ENCODE measurements around the gene ENTPD8. TPM values are rescaled to one million over a fixed set of nuclear protein-coding genes. Genes with fewer than 3 reads are reported as not detected.

ENTPD8 gene
- total RNA-seq, 1 donor from 2014 or later = 0.21 TPM

DNA sequence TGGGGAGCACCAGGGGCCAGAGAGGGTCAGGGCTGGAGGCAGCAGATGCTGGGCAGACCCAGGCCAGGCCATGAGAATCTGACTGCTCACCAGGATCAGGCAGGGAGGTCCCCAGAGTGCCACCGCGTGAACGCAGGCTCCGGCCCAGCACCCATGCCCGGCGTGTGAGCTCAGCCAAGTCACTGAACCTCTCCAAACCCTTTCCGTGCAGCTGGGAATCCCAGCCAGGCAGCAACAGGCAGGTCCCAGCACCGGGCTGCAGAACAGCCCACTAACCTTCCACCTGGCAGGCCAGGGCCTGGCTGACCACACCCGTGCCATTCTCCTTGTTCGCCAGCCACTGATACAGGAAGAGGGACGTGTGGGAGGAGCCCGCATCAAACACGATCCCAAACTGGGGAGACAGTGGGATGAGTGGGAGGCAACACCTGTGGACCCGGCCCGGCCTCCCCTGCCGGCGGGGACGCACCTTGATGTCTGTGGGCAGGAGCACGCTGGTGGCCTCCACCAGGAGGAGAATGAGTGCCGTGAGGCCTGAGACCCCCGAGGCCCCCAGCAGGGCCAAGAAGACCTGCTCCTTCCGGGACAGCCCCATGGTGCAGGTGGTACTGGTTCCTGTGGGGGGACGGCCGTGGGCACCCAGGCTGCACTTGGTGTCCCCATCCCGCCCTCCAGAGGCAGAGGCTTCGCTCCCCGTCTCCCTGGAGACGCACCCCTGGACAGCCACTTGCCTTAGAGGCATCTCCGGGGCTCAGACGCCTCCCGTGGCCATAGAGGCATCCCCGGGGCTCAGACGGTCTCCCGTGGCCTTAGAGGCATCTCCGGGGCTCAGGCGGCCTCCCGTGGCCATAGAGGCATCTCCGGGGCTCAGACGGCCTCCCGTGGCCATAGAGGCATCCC is 3.2 kb downstream of the ENTPD8 start:
- peaks cover 3% of the 10 kb centered on the region for H3K36me3 Mint-ChIP-seq (ENCODE audit: low read depth, unreplicated experiment)

GRCh38 chr9:137436761-137437600 is 4.2 kb downstream of the ENTPD8 start:
- no peak for DNase-seq (ENCODE audit: low spot score)

More for the DNA sequence above, 3.2 kb downstream of the ENTPD8 start:
- H3K9me3 Mint-ChIP-seq (ENCODE audit: unreplicated experiment) = no peaks in the 10 kb centered on the region
- H3K4me3 Mint-ChIP-seq (ENCODE audit: unreplicated experiment) = no peak overlapping the region
- H3K27me3 Mint-ChIP-seq (ENCODE audit: unreplicated experiment) = peaks cover 3% of the 10 kb centered on the region
- no peak for DNase-seq (ENCODE audit: low spot score)
- no peak overlapping the region for H3K27ac Mint-ChIP-seq (ENCODE audit: unreplicated experiment)
- H3K4me1 Mint-ChIP-seq (ENCODE audit: unreplicated experiment) = peaks cover 2% of the 10 kb centered on the region
- TF ChIP-seq, protein P1, sequence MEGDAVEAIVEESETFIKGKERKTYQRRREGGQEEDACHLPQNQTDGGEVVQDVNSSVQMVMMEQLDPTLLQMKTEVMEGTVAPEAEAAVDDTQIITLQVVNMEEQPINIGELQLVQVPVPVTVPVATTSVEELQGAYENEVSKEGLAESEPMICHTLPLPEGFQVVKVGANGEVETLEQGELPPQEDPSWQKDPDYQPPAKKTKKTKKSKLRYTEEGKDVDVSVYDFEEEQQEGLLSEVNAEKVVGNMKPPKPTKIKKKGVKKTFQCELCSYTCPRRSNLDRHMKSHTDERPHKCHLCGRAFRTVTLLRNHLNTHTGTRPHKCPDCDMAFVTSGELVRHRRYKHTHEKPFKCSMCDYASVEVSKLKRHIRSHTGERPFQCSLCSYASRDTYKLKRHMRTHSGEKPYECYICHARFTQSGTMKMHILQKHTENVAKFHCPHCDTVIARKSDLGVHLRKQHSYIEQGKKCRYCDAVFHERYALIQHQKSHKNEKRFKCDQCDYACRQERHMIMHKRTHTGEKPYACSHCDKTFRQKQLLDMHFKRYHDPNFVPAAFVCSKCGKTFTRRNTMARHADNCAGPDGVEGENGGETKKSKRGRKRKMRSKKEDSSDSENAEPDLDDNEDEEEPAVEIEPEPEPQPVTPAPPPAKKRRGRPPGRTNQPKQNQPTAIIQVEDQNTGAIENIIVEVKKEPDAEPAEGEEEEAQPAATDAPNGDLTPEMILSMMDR (IDR thresholded peaks at IDR 0.05; ENCODE audit: unreplicated experiment) = no peak

GRCh38 chr9:137435980-137436760 is 5.0 kb downstream of the ENTPD8 start:
- TF ChIP-seq, protein P1 (IDR thresholded peaks at IDR 0.05; ENCODE audit: unreplicated experiment) = no peak
- Mint-ChIP-seq H3K9me3 (ENCODE audit: unreplicated experiment) (no peaks in the 10 kb centered on the region), H3K4me3 (ENCODE audit: unreplicated experiment) (no peak overlapping the region), H3K36me3 (ENCODE audit: low read depth, unreplicated experiment) (no peaks in the 10 kb centered on the region), H3K27ac (ENCODE audit: unreplicated experiment) (no peak overlapping the region), H3K4me1 (ENCODE audit: unreplicated experiment) (no peaks in the 10 kb centered on the region), H3K27me3 (ENCODE audit: unreplicated experiment) (no peaks in the 10 kb centered on the region)
- DNase-seq (ENCODE audit: low spot score) = no peak

More at GRCh38 chr9:137436761-137437600, 4.2 kb downstream of the ENTPD8 start:
- TF ChIP-seq, protein P1 (IDR thresholded peaks at IDR 0.05; ENCODE audit: unreplicated experiment) = no peak
- H3K36me3 Mint-ChIP-seq (ENCODE audit: low read depth, unreplicated experiment) = peaks cover 2% of the 10 kb centered on the region
- H3K27ac Mint-ChIP-seq (ENCODE audit: unreplicated experiment) = no peak overlapping the region
- H3K27me3 Mint-ChIP-seq (ENCODE audit: unreplicated experiment) = peaks cover 2% of the 10 kb centered on the region
- H3K4me3 Mint-ChIP-seq (ENCODE audit: unreplicated experiment) = no peak overlapping the region
- no peaks in the 10 kb centered on the region for H3K9me3 Mint-ChIP-seq (ENCODE audit: unreplicated experiment)
- H3K4me1 Mint-ChIP-seq (ENCODE audit: unreplicated experiment) = peaks cover 2% of the 10 kb centered on the region

GRCh38 chr9:137435381-137435891 is 5.7 kb downstream of the ENTPD8 start:
- DNase-seq (ENCODE audit: low spot score) = no peak
- Mint-ChIP-seq H3K4me3 (ENCODE audit: unreplicated experiment) (no peak overlapping the region), H3K27me3 (ENCODE audit: unreplicated experiment) (no peaks in the 10 kb centered on the region), H3K4me1 (ENCODE audit: unreplicated experiment) (no peaks in the 10 kb centered on the region), H3K27ac (ENCODE audit: unreplicated experiment) (no peak overlapping the region), H3K9me3 (ENCODE audit: unreplicated experiment) (no peaks in the 10 kb centered on the region), H3K36me3 (ENCODE audit: low read depth, unreplicated experiment) (no peaks in the 10 kb centered on the region)
- TF ChIP-seq, protein P1 (IDR thresholded peaks at IDR 0.05; ENCODE audit: unreplicated experiment) = no peak
